ENCODE results near the gene TFAP2A. TPM values are rescaled to one million over a fixed set of nuclear protein-coding genes. Genes with fewer than 3 reads are reported as not detected.

TFAP2A gene
- total RNA-seq, 2 experiments from 2014 or later = 0.30 TPM; not detected in 1

GRCh38 chr6:10361428-10361827 lies 53.4 kb downstream of the TFAP2A start:
- intact Hi-C loops (cut with micrococcal nuclease) = no loop called here
- CTCF ChIA-PET = no interaction called here
- Mint-ChIP-seq H3K4me1 (ENCODE audit: low read depth) (no peaks in the 10 kb centered on the region), H3K36me3 (ENCODE audit: low read depth) (no peaks in the 10 kb centered on the region), H3K4me3 (no peak overlapping the region), H3K27me3 (ENCODE audit: low read depth) (peaks cover 10% of the 10 kb centered on the region), H3K9me3 (peaks cover 10% of the 10 kb centered on the region), H3K27ac (no peak overlapping the region)
- no peak for DNase-seq

GRCh38 chr6:10359581-10359980 lies 55.3 kb downstream of the TFAP2A start:
- H3K4me3 Mint-ChIP-seq = no peak overlapping the region
- peaks cover 5% of the 10 kb centered on the region for H3K9me3 Mint-ChIP-seq
- intact Hi-C loops (cut with micrococcal nuclease) = no loop called here
- H3K27me3 Mint-ChIP-seq (ENCODE audit: low read depth) = peaks cover 18% of the 10 kb centered on the region
- CTCF ChIA-PET = no interaction called here
- DNase-seq = no peak
- H3K36me3 Mint-ChIP-seq (ENCODE audit: low read depth) = no peaks in the 10 kb centered on the region
- H3K4me1 Mint-ChIP-seq (ENCODE audit: low read depth) = no peaks in the 10 kb centered on the region
- no peak overlapping the region for H3K27ac Mint-ChIP-seq

- intact Hi-C loops (cut with micrococcal nuclease) = no loop called here
- peaks cover 15% of the 10 kb centered on the region for H3K27me3 Mint-ChIP-seq (ENCODE audit: low read depth)
- H3K4me3 Mint-ChIP-seq = no peak overlapping the region
- no peak for DNase-seq
- H3K36me3 Mint-ChIP-seq (ENCODE audit: low read depth) = no peaks in the 10 kb centered on the region
- no peak overlapping the region for H3K27ac Mint-ChIP-seq
- H3K9me3 Mint-ChIP-seq = peaks cover 2% of the 10 kb centered on the region
- CTCF ChIA-PET = no interaction called here
- H3K4me1 Mint-ChIP-seq (ENCODE audit: low read depth) = no peaks in the 10 kb centered on the region
These were observed 59.7 kb downstream of the TFAP2A start for GRCh38 chr6:10355115-10355702.

GRCh38 chr6:10351791-10352190 lies 63.1 kb downstream of the TFAP2A start:
- H3K9me3 Mint-ChIP-seq = peaks cover 2% of the 10 kb centered on the region
- CTCF ChIA-PET = interaction anchor here (0.6 kb wide), 1 partner anchor 204 kb away, joined by 3 read pairs; no protein-coding TSS in a partner anchor
- intact Hi-C loops (cut with micrococcal nuclease) = no loop called here
- DNase-seq = no peak
- H3K27me3 Mint-ChIP-seq (ENCODE audit: low read depth) = peaks cover 8% of the 10 kb centered on the region
- no peaks in the 10 kb centered on the region for H3K4me1 Mint-ChIP-seq (ENCODE audit: low read depth)
- no peaks in the 10 kb centered on the region for H3K36me3 Mint-ChIP-seq (ENCODE audit: low read depth)
- no peak overlapping the region for H3K27ac Mint-ChIP-seq
- no peak overlapping the region for H3K4me3 Mint-ChIP-seq

GRCh38 chr6:10350720-10351119 lies 64.2 kb downstream of the TFAP2A start:
- no peaks in the 10 kb centered on the region for H3K36me3 Mint-ChIP-seq (ENCODE audit: low read depth)
- H3K27ac Mint-ChIP-seq = no peak overlapping the region
- no peaks in the 10 kb centered on the region for H3K4me1 Mint-ChIP-seq (ENCODE audit: low read depth)
- CTCF ChIA-PET = no interaction called here
- peaks cover 2% of the 10 kb centered on the region for H3K9me3 Mint-ChIP-seq
- no peak overlapping the region for H3K4me3 Mint-ChIP-seq
- H3K27me3 Mint-ChIP-seq (ENCODE audit: low read depth) = peaks cover 8% of the 10 kb centered on the region
- intact Hi-C loops (cut with micrococcal nuclease) = no loop called here
- DNase-seq = no peak

GRCh38 chr6:10347561-10348327 lies 67.1 kb downstream of the TFAP2A start:
- no peaks in the 10 kb centered on the region for H3K9me3 Mint-ChIP-seq
- no peak overlapping the region for H3K4me3 Mint-ChIP-seq
- H3K27ac Mint-ChIP-seq = no peak overlapping the region
- CTCF ChIA-PET = no interaction called here
- no peaks in the 10 kb centered on the region for H3K4me1 Mint-ChIP-seq (ENCODE audit: low read depth)
- no peaks in the 10 kb centered on the region for H3K36me3 Mint-ChIP-seq (ENCODE audit: low read depth)
- intact Hi-C loops (cut with micrococcal nuclease) = no loop called here
- no peaks in the 10 kb centered on the region for H3K27me3 Mint-ChIP-seq (ENCODE audit: low read depth)
- DNase-seq = no peak

Small RNA genes lying within 50 kb of the gene (microRNA-seq; reads per million reads assigned to microRNA genes)
- not detected for gene MIR5689 (ENCODE audit: borderline microRNAs expressed, borderline replicate concordance)

Other genes starting within 250 kb of the TFAP2A start
- 1 to 10 TPM; 1.4 to 1.6 TPM for gene GCNT2, start 106.3 kb upstream of the TFAP2A start, total RNA-seq